22Rv1 (cell line): ENCODE data around the gene SCFD2.

Source experiments
- ZFX ChIP-seq: fragments of 450-650 bp; IDR thresholded peaks from 2 replicates; pipeline ENCODE4 v1.6.1; 2017; ENCODE audit warnings: antibody characterized with exemption, borderline replicate concordance
- TF ChIP-seq, protein P1 (sequence below): fragments of 450-650 bp; IDR thresholded peaks from 2 replicates; pipeline ENCODE4 v1.5.1; 2017; ENCODE audit warnings: mild to moderate bottlenecking

DNA sequence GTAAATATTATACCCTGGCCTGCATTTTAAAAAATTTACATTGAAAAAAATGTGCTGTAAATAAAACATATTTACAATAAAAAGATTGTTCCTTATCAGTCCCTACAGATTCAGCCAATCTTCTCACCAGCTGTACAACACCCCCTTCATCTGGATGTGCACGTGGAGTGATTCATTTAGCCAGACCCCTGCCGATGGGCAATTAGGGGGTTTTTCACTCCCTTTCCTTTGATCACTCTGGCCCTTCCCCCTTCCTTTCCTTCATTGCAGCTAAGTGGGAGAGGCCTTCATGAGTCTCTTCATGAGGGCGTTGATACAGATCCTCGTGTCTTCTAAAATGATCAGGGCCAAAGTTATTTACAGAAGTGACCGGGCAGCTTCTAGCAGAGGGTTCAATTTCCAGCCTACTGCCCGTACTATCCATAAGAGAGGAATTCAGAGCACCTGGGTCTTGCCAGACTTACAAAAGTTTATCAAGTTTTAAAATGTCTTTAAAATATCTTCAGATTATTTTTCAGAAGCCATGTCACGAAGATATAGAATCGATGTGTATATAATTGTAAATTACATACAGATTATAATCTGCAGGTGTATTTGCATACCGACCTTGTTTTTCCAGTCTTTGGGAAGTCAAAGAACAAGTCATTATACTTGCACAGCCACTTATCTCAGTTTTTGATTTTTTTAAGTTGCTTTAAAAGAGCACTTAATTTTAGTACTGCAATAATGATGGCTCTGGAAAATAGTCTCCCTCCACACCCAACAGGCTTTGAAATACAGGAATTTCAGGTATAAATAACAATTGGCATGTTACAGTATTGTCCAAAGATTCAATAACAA, 525.1 kb downstream of the SCFD2 start:
- TF ChIP-seq, protein P1, sequence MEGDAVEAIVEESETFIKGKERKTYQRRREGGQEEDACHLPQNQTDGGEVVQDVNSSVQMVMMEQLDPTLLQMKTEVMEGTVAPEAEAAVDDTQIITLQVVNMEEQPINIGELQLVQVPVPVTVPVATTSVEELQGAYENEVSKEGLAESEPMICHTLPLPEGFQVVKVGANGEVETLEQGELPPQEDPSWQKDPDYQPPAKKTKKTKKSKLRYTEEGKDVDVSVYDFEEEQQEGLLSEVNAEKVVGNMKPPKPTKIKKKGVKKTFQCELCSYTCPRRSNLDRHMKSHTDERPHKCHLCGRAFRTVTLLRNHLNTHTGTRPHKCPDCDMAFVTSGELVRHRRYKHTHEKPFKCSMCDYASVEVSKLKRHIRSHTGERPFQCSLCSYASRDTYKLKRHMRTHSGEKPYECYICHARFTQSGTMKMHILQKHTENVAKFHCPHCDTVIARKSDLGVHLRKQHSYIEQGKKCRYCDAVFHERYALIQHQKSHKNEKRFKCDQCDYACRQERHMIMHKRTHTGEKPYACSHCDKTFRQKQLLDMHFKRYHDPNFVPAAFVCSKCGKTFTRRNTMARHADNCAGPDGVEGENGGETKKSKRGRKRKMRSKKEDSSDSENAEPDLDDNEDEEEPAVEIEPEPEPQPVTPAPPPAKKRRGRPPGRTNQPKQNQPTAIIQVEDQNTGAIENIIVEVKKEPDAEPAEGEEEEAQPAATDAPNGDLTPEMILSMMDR, result no peak
- no peak for TF ChIP-seq ZFX
